ENCODE measurements around the gene AVPR1B. TPM values are rescaled to one million over a fixed set of nuclear protein-coding genes. Genes with fewer than 3 reads are reported as not detected.

The AVPR1B gene
- total RNA-seq, 1 donor from 2014 or later, result 0.87 TPM

DNA sequence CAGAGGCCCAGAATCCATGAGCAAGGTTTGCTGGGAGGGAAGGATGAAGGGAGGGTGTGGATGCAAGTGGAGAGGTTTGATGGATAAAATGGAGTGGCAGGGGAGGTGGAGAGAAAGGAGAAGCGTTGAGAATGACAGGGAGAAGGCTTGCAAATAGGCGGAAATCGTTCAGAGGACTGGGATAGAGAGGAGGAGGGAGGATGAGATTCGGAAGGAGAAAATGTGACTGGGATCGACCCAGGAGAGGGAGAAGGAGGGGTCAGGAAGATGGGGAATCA is 376 bp downstream of the AVPR1B start:
- Mint-ChIP-seq H3K4me3 (peak overlapping the region; percentile 88), H3K9me3 (peaks cover 7% of the 10 kb centered on the region), H3K4me1 (ENCODE audit: unreplicated experiment) (peaks cover 16% of the 10 kb centered on the region), H3K36me3 (no peaks in the 10 kb centered on the region), H3K27me3 (peaks cover 55% of the 10 kb centered on the region), H3K27ac (peak overlapping the region; percentile 31)
- no peak for DNase-seq (ENCODE audit: extremely low spot score, unreplicated experiment)
- TF ChIP-seq, protein P1, sequence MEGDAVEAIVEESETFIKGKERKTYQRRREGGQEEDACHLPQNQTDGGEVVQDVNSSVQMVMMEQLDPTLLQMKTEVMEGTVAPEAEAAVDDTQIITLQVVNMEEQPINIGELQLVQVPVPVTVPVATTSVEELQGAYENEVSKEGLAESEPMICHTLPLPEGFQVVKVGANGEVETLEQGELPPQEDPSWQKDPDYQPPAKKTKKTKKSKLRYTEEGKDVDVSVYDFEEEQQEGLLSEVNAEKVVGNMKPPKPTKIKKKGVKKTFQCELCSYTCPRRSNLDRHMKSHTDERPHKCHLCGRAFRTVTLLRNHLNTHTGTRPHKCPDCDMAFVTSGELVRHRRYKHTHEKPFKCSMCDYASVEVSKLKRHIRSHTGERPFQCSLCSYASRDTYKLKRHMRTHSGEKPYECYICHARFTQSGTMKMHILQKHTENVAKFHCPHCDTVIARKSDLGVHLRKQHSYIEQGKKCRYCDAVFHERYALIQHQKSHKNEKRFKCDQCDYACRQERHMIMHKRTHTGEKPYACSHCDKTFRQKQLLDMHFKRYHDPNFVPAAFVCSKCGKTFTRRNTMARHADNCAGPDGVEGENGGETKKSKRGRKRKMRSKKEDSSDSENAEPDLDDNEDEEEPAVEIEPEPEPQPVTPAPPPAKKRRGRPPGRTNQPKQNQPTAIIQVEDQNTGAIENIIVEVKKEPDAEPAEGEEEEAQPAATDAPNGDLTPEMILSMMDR (conservative IDR thresholded peaks at IDR 0.05), result no peak

GRCh38 chr1:206116191-206116872 is 856 bp downstream of the AVPR1B start:
- peak; percentile 59 for DNase-seq (ENCODE audit: extremely low spot score, unreplicated experiment)
- peaks cover 16% of the 10 kb centered on the region for H3K4me1 Mint-ChIP-seq (ENCODE audit: unreplicated experiment)
- H3K36me3 Mint-ChIP-seq, result no peaks in the 10 kb centered on the region
- peaks cover 7% of the 10 kb centered on the region for H3K9me3 Mint-ChIP-seq
- TF ChIP-seq, protein P1 (conservative IDR thresholded peaks at IDR 0.05), result no peak
- peak overlapping the region; percentile 88 for H3K4me3 Mint-ChIP-seq
- no peak overlapping the region for H3K27ac Mint-ChIP-seq
- H3K27me3 Mint-ChIP-seq, result peaks cover 60% of the 10 kb centered on the region

- Mint-ChIP-seq H3K9me3 (peaks cover 5% of the 10 kb centered on the region), H3K36me3 (no peaks in the 10 kb centered on the region), H3K27me3 (peaks cover 60% of the 10 kb centered on the region), H3K27ac (no peak overlapping the region), H3K4me1 (ENCODE audit: unreplicated experiment) (peaks cover 16% of the 10 kb centered on the region), H3K4me3 (peak overlapping the region; percentile 9)
- TF ChIP-seq, protein P1 (conservative IDR thresholded peaks at IDR 0.05), result no peak
- DNase-seq (ENCODE audit: extremely low spot score, unreplicated experiment), result no peak
These were observed 1.4 kb downstream of the AVPR1B start for GRCh38 chr1:206115791-206116190.

DNA sequence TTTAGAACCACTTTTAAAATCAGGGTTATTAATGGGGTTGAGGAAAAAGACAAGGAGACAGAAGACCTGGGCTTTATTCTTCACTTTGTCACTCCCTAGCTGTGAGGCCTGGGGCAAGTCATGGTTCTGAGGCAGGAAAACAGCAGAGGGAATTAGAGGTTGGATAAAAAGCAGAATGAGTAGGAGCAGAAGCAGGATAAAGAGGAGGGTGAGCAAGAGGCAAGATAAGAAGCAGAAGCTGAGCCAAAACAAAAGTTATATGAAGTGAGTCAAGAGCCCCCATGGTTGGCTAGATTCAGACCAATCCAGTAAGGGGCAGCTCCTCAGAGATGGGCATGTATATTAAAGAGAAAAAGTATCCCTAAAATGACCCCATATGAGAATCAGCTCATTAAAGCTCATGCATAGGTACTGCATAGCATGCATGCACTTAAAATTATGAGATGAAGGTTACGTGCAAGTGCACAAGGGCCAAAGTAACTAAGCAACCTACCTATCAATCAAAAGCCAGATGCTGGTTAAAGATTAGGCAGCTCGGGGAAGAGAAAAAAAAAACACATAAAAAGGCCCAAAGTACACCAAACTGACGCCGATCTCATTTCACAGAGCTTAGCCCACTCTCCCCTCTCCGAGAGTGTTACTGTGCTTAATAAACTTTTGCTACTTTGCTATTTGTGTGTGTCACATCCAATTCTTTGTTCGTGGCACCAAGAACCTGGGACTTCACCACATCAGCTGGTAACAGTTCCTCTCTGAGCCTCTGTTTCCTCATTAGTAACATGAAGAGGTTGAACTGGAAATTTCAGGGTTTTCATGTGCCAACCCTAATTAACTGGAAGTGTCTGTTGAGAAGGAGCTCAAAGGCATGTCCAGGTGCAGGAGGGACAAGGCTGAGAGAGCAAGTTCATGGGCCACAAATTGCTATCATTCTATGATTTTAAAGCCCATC is 2.2 kb downstream of the AVPR1B start:
- peak; percentile 10 for DNase-seq (ENCODE audit: extremely low spot score, unreplicated experiment)
- no peak overlapping the region for H3K27ac Mint-ChIP-seq
- H3K27me3 Mint-ChIP-seq, result peaks cover 53% of the 10 kb centered on the region
- H3K36me3 Mint-ChIP-seq, result no peaks in the 10 kb centered on the region
- H3K4me1 Mint-ChIP-seq (ENCODE audit: unreplicated experiment), result peaks cover 16% of the 10 kb centered on the region
- H3K9me3 Mint-ChIP-seq, result peaks cover 5% of the 10 kb centered on the region
- TF ChIP-seq, protein P1 (conservative IDR thresholded peaks at IDR 0.05), result no peak
- peak overlapping the region; percentile 42 for H3K4me3 Mint-ChIP-seq

GRCh38 chr1:206112600-206113301 is 4.4 kb downstream of the AVPR1B start:
- no peak for DNase-seq (ENCODE audit: extremely low spot score, unreplicated experiment)
- TF ChIP-seq, protein P1 (conservative IDR thresholded peaks at IDR 0.05), result no peak
- Mint-ChIP-seq H3K4me3 (no peak overlapping the region), H3K4me1 (ENCODE audit: unreplicated experiment) (peaks cover 14% of the 10 kb centered on the region), H3K9me3 (peaks cover 5% of the 10 kb centered on the region), H3K27me3 (peaks cover 46% of the 10 kb centered on the region), H3K27ac (no peak overlapping the region), H3K36me3 (no peaks in the 10 kb centered on the region)

All from type B pancreatic cell (in vitro differentiated cells).